Neutrophil (primary cell): ENCODE data around the gene ENDOG.
"Not testable (repeated sequence)": the region's sequence is repeated elsewhere in the genome, so short reads cannot be mapped to it uniquely, and the experiment has no call there.

Experiments
- H3K27ac ChIP-seq: fragments of 200-600 bp; sonication (generic); 2 replicates; pipeline ENCODE4 v1.5.1; 2016; ENCODE audit warnings: mild to moderate bottlenecking, moderate library complexity
- H3K27me3 ChIP-seq: fragments of 200-600 bp; sonication (generic); 2 replicates; pipeline ENCODE4 v1.6.0; 2016; ENCODE audit warnings: mild to moderate bottlenecking
- H3K36me3 ChIP-seq: fragments of 200-600 bp; sonication (generic); 2 replicates; pipeline ENCODE4 v1.5.1; 2017
- H3K4me1 ChIP-seq, 2 experiments: fragments of 200-600 bp in 1 of 2; sonication (generic) in 1 of 2; 1 replicate in 1 of 2; 2 replicates in 1 of 2; pipeline versions ENCODE4 v1.5.1 to v1.6.1; 2013 to 2016; ENCODE audit warnings: low read depth in 1 of 2, low read length in 1 of 2, mild to moderate bottlenecking in 1 of 2, moderate library complexity in 1 of 2; ENCODE audit not compliant: control insufficient read depth in 1 of 2, insufficient read depth in 1 of 2
- H3K4me3 ChIP-seq, 2 experiments: fragments of 200-600 bp in 1 of 2; sonication (generic) in 1 of 2; 1 replicate in 1 of 2; 2 replicates in 1 of 2; pipeline ENCODE4 v1.5.1; 2013 to 2016; ENCODE audit warnings: low read depth in 1 of 2, low read length in 1 of 2, mild to moderate bottlenecking in 1 of 2, moderate library complexity in 1 of 2
- H3K9me3 ChIP-seq: fragments of 200-600 bp; sonication (generic); 2 replicates; pipeline ENCODE4 v1.5.1; 2016
- TF ChIP-seq, protein P1 (sequence below): fragments of 200-600 bp; sonication (generic); IDR thresholded peaks from 2 replicates; pipeline ENCODE4 v1.5.1; 2016; ENCODE audit warnings: antibody characterized with exemption

ENDOG gene

DNA sequence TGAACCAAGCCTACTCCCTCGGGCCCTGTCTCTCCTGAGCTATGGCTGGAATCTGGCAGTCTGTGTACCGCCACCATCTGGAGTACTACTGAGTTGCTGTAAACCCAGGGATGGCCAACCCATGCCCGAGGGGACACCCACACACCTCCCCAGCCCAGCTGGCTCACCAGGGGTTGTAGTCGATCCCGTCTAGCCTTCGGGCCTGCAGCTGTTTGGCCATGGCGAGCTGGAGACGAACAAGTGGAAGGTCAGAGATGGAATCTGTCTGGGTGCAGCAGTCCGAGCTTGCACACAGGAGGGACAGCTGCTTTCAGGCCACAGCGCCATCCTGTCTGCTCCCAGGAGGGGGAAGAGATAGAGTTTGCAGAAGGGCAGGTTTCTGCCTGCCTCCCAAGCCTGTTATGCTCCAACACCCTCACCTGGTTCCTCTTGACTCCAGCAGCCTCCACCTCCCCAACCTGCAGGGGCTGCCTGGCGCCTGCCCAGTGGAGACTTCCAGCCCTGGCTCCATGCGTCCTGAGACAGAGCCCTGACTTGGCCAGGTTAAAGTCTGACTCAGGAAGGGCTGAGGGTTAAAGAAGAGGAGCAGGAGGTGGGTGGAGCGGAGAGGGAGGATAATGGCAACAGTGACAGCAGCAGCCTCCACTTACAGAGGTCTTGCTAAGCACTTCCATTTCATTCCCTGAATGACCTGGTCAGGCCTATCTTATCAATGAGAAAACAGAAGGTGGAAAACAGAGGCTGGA is 27.1 kb downstream of the ENDOG start:
- Histone ChIP-seq H3K27me3 (no peaks in the 10 kb centered on the region), H3K27ac (no peak overlapping the region), H3K4me3 (no peak overlapping the region), H3K4me1 (no peaks in the 10 kb centered on the region), H3K9me3 (no peaks in the 10 kb centered on the region), H3K36me3 (peaks cover 8% of the 10 kb centered on the region)
- TF ChIP-seq, protein P1, sequence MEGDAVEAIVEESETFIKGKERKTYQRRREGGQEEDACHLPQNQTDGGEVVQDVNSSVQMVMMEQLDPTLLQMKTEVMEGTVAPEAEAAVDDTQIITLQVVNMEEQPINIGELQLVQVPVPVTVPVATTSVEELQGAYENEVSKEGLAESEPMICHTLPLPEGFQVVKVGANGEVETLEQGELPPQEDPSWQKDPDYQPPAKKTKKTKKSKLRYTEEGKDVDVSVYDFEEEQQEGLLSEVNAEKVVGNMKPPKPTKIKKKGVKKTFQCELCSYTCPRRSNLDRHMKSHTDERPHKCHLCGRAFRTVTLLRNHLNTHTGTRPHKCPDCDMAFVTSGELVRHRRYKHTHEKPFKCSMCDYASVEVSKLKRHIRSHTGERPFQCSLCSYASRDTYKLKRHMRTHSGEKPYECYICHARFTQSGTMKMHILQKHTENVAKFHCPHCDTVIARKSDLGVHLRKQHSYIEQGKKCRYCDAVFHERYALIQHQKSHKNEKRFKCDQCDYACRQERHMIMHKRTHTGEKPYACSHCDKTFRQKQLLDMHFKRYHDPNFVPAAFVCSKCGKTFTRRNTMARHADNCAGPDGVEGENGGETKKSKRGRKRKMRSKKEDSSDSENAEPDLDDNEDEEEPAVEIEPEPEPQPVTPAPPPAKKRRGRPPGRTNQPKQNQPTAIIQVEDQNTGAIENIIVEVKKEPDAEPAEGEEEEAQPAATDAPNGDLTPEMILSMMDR, result no peak

DNA sequence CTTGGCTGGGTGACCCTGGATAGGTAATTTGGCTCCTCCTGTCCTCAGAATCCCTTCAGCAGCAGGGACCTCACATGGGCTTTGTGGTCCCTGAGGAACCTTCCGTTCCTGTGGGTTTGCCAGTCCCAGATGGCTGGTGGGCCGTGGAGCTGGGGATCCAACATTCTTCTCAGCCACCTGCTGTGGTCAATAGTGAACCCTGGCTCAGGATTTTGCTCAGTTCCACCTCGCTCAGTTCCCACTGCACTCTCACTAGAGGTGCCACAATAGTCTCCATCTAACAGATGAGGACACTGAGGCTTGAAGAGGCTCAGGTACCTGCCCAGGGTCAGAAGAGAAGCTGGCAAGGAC is 28.4 kb downstream of the ENDOG start:
- Histone ChIP-seq H3K36me3 (peaks cover 8% of the 10 kb centered on the region), H3K27me3 (no peaks in the 10 kb centered on the region), H3K27ac (no peak overlapping the region), H3K4me1 (no peaks in the 10 kb centered on the region), H3K9me3 (no peaks in the 10 kb centered on the region), H3K4me3 (no peak overlapping the region)
- TF ChIP-seq, protein P1, result no peak

DNA sequence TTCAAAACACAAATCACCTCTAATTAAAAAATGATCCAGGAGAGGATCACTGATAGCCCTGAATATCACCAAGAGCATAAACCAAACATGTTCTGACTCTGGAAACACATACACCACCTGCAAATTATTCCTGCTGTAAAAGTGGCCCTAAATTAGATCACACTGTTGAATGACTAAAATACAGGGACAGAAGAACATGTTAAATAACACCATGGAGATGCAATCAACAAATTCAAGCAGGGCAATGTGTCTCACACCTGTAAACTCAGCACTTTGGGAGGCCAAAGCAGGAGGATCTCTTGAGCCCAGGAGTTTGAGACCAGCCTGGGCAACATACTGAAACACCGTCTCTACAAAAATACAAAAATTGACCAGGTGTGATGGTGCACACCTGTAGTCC is 29.5 kb downstream of the ENDOG start:
- TF ChIP-seq, protein P1, result no peak
- peaks cover under 1% of the 10 kb centered on the region for H3K36me3 ChIP-seq
- H3K9me3 ChIP-seq, result no peaks in the 10 kb centered on the region
- H3K27me3 ChIP-seq, result no peaks in the 10 kb centered on the region
- H3K27ac ChIP-seq, result no peak overlapping the region
- no peaks in the 10 kb centered on the region for H3K4me1 ChIP-seq
- no peak overlapping the region for H3K4me3 ChIP-seq

DNA sequence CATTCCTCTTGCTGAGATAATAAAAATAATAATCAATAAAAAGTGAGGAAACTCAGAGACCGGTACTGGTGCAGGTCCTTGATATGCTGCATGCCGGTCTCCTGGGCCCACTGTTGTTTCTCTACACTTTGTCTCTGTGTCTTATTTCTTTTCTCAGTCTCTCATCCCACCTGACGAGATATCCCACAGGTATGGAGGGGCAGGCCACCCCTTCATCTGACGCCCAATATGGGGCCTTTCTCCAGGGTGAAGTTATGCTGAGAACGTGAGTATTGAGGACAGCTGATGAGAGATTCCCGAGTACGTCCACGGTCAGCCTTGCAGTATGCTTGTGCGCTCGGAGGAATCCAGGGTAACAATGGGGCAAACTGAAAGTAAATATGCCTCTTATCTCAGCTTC is 32.7 kb downstream of the ENDOG start:
- H3K4me3 ChIP-seq, H3K9me3 ChIP-seq, H3K27ac ChIP-seq, H3K36me3 ChIP-seq, H3K4me1 ChIP-seq, H3K27me3 ChIP-seq: not testable (repeated sequence)

DNA sequence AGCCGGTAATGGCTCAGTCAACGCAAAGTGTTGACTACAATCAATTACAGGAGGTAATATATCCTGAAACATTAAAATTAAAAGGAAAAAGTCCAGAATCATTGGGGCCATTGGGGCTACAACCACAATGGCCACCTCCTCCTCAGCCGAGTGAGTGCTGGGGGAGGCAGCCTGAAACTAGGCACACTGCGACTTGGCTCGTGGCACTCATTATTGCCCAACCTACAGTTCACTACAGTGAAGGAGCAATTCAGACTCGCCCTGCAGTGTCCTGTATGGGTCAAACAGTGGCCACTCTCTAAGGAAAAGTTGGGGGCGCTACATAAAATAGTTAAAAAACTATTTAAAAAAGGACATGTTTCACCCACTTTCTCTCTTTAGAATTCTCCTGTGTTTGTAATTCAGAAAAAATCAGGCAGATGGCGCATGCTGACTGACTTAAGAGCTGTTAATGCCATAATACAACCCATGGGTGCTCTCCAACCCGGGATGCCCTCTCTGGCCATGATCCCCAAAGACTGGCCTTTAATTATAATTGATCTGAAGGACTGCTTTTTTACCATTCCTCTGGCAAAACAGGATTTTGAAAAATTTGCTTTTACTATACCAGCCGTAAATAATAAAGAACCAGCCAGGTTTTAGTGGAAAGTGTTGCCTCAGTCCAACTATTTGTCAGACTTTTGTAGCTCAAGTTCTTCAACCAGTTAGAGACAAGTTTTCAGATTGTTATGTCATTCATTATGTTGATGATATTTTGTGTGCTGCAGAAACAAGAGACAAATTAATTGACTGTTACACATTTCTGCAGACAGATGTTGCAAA is 33.7 kb downstream of the ENDOG start:
- H3K4me3 ChIP-seq, H3K27ac ChIP-seq, H3K36me3 ChIP-seq, H3K9me3 ChIP-seq, H3K4me1 ChIP-seq, H3K27me3 ChIP-seq: not testable (repeated sequence)

DNA sequence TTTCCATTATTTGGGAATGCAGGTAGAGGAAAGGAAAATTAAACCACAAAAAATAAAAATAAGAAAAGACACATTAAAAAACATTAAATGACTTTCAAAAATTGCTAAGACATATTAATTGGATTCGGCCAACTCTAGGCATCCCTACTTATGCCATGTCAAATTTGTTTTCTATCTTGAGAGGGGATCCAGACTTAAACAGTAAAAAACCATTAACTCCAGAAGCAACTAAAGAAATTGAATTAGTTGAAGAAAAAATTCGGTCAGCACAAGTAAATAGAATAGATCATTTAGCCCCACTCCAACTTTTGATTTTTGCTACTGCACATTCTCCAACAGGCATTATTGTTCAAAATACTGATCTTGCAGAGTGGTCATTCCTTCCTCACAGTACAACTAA is 34.3 kb downstream of the ENDOG start:
- H3K27ac ChIP-seq, H3K4me1 ChIP-seq: not testable (repeated sequence)

DNA sequence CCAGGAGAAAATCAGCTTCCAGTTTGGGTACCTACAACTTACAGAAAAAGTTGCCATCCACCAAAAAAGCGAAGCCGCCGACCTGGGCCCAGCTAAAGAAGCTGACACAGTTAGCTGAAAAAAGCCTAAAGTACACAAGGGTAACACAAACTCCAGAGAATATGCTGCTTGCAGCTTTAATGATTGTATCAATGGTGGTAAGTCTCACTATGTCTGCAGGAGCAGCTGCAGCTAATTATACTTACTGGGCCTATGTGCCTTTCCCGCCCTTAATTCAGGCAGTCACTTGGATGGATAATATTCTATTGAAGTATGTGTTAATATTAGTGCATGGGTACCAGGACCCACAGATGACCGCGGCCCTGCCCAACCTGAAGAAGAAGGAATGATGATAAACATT is 36.2 kb downstream of the ENDOG start:
- not testable (repeated sequence) for H3K4me1 ChIP-seq, H3K36me3 ChIP-seq, H3K4me3 ChIP-seq, H3K9me3 ChIP-seq, H3K27me3 ChIP-seq, H3K27ac ChIP-seq

More for the DNA sequence above, 34.3 kb downstream of the ENDOG start:
- H3K4me3 ChIP-seq, H3K36me3 ChIP-seq, H3K27me3 ChIP-seq, H3K9me3 ChIP-seq: not testable (repeated sequence)

DNA sequence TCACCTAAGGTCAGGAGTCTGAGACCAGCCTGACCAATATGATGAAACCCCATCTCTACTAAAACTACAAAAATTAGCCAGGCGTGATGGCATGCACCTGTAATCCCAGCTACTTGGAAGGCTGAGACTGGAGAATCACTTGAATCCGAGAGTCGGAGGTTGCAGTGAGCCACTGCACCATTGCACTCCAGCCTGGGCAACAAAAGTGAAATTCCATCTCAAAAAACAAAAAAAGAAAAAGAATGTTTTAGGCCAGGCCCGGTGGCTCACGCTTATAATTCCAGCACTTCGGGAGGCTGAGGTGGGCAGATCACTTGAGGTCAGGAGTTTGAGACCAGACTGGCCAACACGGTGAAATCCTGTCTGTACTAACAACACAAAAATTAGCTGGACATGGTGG is 40.2 kb downstream of the ENDOG start:
- H3K4me3 ChIP-seq, H3K27ac ChIP-seq, H3K36me3 ChIP-seq, H3K27me3 ChIP-seq, H3K4me1 ChIP-seq, H3K9me3 ChIP-seq: not testable (repeated sequence)
